GM12878 (cell line): ENCODE results near the gene CSTPP1. TPM values are rescaled to one million over a fixed set of nuclear protein-coding genes. Genes with fewer than 3 reads are reported as not detected.
A peak's percentile ranks its signal among the peaks of the same experiment; 100 is the strongest.

Source experiments
- ATAC-seq: fragments of 200-7000 bp; cut with Tn5 transposase; 3 replicates; pipeline ENCODE4 v1.9.1; 2020; ENCODE audit warnings: mild to moderate bottlenecking, moderate library complexity
- BruUV-seq: library from RNA; stranded (reverse); fragments of 400-500 nt; replicated peaks from 2 replicates; lab custom pipeline; 2021; lab: Mats Ljungman, UMichigan
- CTCF ChIA-PET: fragments of 300-600 bp; sonication (Branson Sonifier 250); formaldehyde crosslinking; extraction: SDS; loops from one replicate; lab custom pipeline; 2021; ENCODE audit warnings: inconsistent platforms; lab: Yijun Ruan, JAX
- POLR2A ChIA-PET: fragments of 350-600 bp; formaldehyde crosslinking; extraction: SDS; loops from one replicate; lab custom pipeline; 2021; ENCODE audit warnings: inconsistent platforms; lab: Charles Lee
- RAD21 ChIA-PET: fragments of 300-600 bp; sonication (Branson Sonifier 250); formaldehyde crosslinking; loops from one replicate; lab custom pipeline; 2023; ENCODE audit warnings: antibody characterized with exemption; ENCODE audit not compliant: unreplicated experiment; lab: Charles Lee
- SMC1A ChIA-PET: fragments of 300-600 bp; sonication (Branson Sonifier 250); formaldehyde crosslinking; loops from one replicate; lab custom pipeline; 2023; ENCODE audit not compliant: unreplicated experiment, uncharacterized antibody; lab: Charles Lee
- DNase-seq: peaks from one replicate; pipeline ENCODE4 v3.0.0-alpha.2; 2011; ENCODE audit warnings: low read depth, low spot score
- FAIRE-seq: peaks from 3 replicates; lab custom pipeline; 2011; peaks lifted over from hg19 to GRCh38; lab: Jason Lieb, UNC
- H2AFZ ChIP-seq: 2 replicates; pipeline ENCODE4 v1.6.0; 2011; ENCODE audit warnings: low read depth, low read length, control low read depth; ENCODE audit not compliant: control insufficient read depth
- H3K27ac ChIP-seq: 2 replicates; pipeline ENCODE4 v1.5.1; 2011; ENCODE audit warnings: control low read depth; ENCODE audit not compliant: control insufficient read depth, insufficient read depth
- H3K27me3 ChIP-seq, 2 experiments: replicated peaks in 1 of 2; 2 replicates each; pipeline versions ENCODE4 v1.6.0 to v1.6.1; 2011; ENCODE audit warnings: low read length in 1 of 2; ENCODE audit not compliant: control insufficient read depth in 2 of 2, insufficient read depth in 2 of 2
- H3K36me3 ChIP-seq, 2 experiments: 2 replicates each; pipeline ENCODE4 v1.5.1; 2011; ENCODE audit warnings: low read length in 1 of 2; ENCODE audit not compliant: control insufficient read depth in 2 of 2, insufficient read depth in 2 of 2
- H3K4me1 ChIP-seq: 2 replicates; pipeline ENCODE4 v1.6.1; 2011; ENCODE audit warnings: mild to moderate bottlenecking, low read length, moderate library complexity, mixed read lengths; ENCODE audit not compliant: control insufficient read depth, insufficient read depth
- H3K4me2 ChIP-seq: 2 replicates; pipeline ENCODE4 v1.6.0; 2011; ENCODE audit warnings: control low read depth; ENCODE audit not compliant: control insufficient read depth, insufficient read depth
- H3K4me3 ChIP-seq: fragments of 200-600 bp; sonication (generic); 2 replicates; pipeline ENCODE4 v1.5.1; 2016
- H3K79me2 ChIP-seq: 2 replicates; pipeline ENCODE4 v1.6.0; 2011; ENCODE audit warnings: low read length; ENCODE audit not compliant: control insufficient read depth, insufficient read depth
- H3K9ac ChIP-seq: 2 replicates; pipeline ENCODE4 v1.8.0; 2011; ENCODE audit warnings: low read length, control low read depth, mixed read lengths; ENCODE audit not compliant: control insufficient read depth, insufficient read depth
- H3K9me3 ChIP-seq: replicated peaks from 3 replicates; pipeline ENCODE4 v1.5.1; 2011; ENCODE audit warnings: mild to moderate bottlenecking, low read length; ENCODE audit not compliant: control insufficient read depth, insufficient read depth
- H4K20me1 ChIP-seq: 2 replicates; pipeline ENCODE4 v1.6.0; 2011; ENCODE audit not compliant: control insufficient read depth, insufficient read depth
- BCL3 ChIP-seq: IDR thresholded peaks from 2 replicates; pipeline ENCODE4 v1.6.1; 2011; ENCODE audit warnings: borderline replicate concordance, low read depth, mild to moderate bottlenecking, moderate library complexity, low read length; ENCODE audit not compliant: insufficient read depth, poor library complexity, severe bottlenecking
- FOXK2 ChIP-seq: fragments of 450-650 bp; IDR thresholded peaks from 2 replicates; pipeline ENCODE4 v1.6.1; 2017; ENCODE audit warnings: mild to moderate bottlenecking, moderate library complexity
- MEF2A ChIP-seq: IDR thresholded peaks from 2 replicates; pipeline ENCODE4 v1.6.1; 2011; ENCODE audit warnings: low read depth, mild to moderate bottlenecking, low read length, moderate library complexity; ENCODE audit not compliant: insufficient read depth
- POLR2AphosphoS2 ChIP-seq: IDR thresholded peaks from 2 replicates; pipeline ENCODE4 v1.6.1; 2011; ENCODE audit warnings: low read depth, mild to moderate bottlenecking, low read length, improper control_type of control experiment, moderate library complexity
- PRDM15 ChIP-seq: fragments of 450-650 bp; formaldehyde crosslinking; IDR thresholded peaks from 2 replicates; pipeline ENCODE4 v1.4.0; 2020; ENCODE audit warnings: mild to moderate bottlenecking, moderate library complexity
- SMARCA5 ChIP-seq: fragments of 450-650 bp; IDR thresholded peaks from 2 replicates; pipeline ENCODE4 v1.6.1; 2017; ENCODE audit warnings: mild to moderate bottlenecking
- TCF7 ChIP-seq: IDR thresholded peaks from 2 replicates; pipeline ENCODE4 v1.6.1; 2014; ENCODE audit warnings: antibody characterized with exemption, borderline replicate concordance
- YY1 ChIP-seq: IDR thresholded peaks from 2 replicates; pipeline ENCODE4 v1.6.1; 2011; ENCODE audit warnings: low read depth, mild to moderate bottlenecking, low read length
- WGBS: methylation state at CpG from one replicate; pipeline ENCODE4 v1.1.6; 2016; ENCODE audit warnings: low lambda C conversion rate; ENCODE audit not compliant: insufficient replicate concordance, insufficient coverage; ENCODE audit errors: missing lambda C conversion rate; 5-methylcytosine and 5-hydroxymethylcytosine counted together
- in situ Hi-C: fragments of 300-500 bp; cut with MboI; formaldehyde crosslinking; loops from 9 replicates; pipeline ENCODE4 v1.14.3; 2018; ENCODE audit warnings: mixed read lengths
- intact Hi-C: fragments of 100-400 bp; cut with micrococcal nuclease; formaldehyde crosslinking; loops from one replicate; pipeline ENCODE4 v1.14.2; 2022; ENCODE audit not compliant: unreplicated experiment
- polyA plus RNA-seq, 11 experiments: library from polyadenylated mRNA; depleted of rRNA in 4 of 11; unstranded in 6 of 11; stranded (reverse) in 5 of 11; fragments of >200 nt; fragmentation: Nextera tagmentation in 4 of 11; fragmentation: Illumina TruSeq in 1 of 11; extraction: Ambion mirVana in 4 of 11; extraction: Trizol in 1 of 11; gene quantifications; 1 replicate in 1 of 11; 2 replicates in 10 of 11; pipeline versions ENCODE4 v1.2.1 to v1.2.3, GENCODE V29; 2011 to 2016; ENCODE audit warnings: inconsistent platforms in 2 of 11, missing spikeins in 2 of 11, low read depth in 1 of 11
- total RNA-seq, 4 experiments: library from RNA; depleted of rRNA in 3 of 4; stranded (reverse); fragments of >200 nt in 3 of 4; fragmentation: Illumina TruSeq in 1 of 4; extraction: Trizol in 1 of 4; gene quantifications; 2 replicates each; pipeline versions ENCODE4 v1.2.1 to v1.2.3, GENCODE V29; 2013 to 2021
- TF ChIP-seq, protein P1 (sequence below), 3 experiments: IDR thresholded peaks in 2 of 3; conservative IDR thresholded peaks in 1 of 3; 2 replicates each; pipeline ENCODE4 v1.5.1; 2011; ENCODE audit warnings: low read depth in 3 of 3, low read length in 3 of 3, mild to moderate bottlenecking in 3 of 3, control low read depth in 2 of 3, moderate library complexity in 2 of 3, inconsistent platforms in 1 of 3, mixed read lengths in 1 of 3; ENCODE audit not compliant: control insufficient read depth in 2 of 3, insufficient read depth in 1 of 3; ENCODE audit errors: extremely low read depth in 1 of 3
- TF ChIP-seq, protein P2 (sequence below): fragments of 450-650 bp; IDR thresholded peaks from 2 replicates; pipeline ENCODE4 v1.6.1; 2017; ENCODE audit warnings: mild to moderate bottlenecking, moderate library complexity

The CSTPP1 gene
- total and polyA plus RNA-seq, 10 of the 15 experiments (the other 5 are each of a cell fraction or from before 2014, with no cell fraction given) = 7.1 to 23.4 (median 17.5) TPM

DNA sequence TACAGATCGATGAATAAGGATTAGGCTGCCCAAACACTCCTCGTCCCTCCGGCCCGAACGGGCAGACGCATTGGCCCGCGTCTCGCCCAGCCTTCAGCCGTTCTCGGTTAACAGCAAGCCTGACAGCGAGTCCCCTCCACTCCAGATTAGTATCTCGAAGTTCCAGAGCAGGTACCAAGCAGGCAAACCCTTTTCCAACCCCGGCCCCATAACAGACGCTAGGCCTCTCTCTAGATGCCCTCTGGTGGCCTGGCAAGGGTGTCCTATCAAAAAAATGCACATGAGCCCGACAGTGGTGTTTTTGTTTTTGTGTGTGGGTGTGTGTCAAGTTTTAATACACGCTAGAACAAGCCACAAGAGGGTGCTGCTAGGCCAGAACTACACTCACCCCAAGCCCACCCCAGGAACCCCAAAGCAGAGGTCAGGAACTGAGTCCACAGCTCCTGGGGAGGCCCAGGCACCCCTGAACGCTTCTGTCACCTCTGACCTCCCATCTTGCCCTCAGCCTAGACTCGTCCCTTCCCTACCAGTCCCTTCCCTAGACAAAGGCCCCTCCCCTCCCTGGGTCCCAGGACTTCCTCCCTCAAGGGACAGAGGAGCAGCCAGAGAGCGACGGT, 240.8 kb downstream of the CSTPP1 start:
- no TSS peak for BruUV-seq
- SMC1A ChIA-PET = interaction anchor here (0.6 to 5.1 kb wide), 9 partner anchors 38 to 276 kb away, joined by 3 to 35 read pairs (median 3); partner anchors contain the start of genes ACP2 and DDB2
- in situ Hi-C loops (loop anchor here (5.0 kb wide), 1 partner anchor 245 kb away; no protein-coding TSS in a partner anchor), intact Hi-C loops (loop anchor here (1.0 to 10.0 kb wide), 9 partner anchors 37 to 667 kb away; partner anchors contain the start of genes ACP2, DDB2, NUP160 and PSMC3)
- 2% methylated on average over 21 of the region's 21 CpGs for WGBS
- no peaks in the 10 kb centered on the region for H3K27me3 ChIP-seq
- peak overlapping the region; percentile 72 for H3K4me3 ChIP-seq
- ATAC-seq = peak; percentile 77
- POLR2A ChIA-PET = interaction anchor here (0.7 to 1.7 kb wide), 6 partner anchors 10 to 104 kb away, joined by 3 to 6 read pairs (median 3); partner anchors contain the start of gene DDB2
- RAD21 ChIA-PET = interaction anchor here (0.8 to 3.7 kb wide), 6 partner anchors 36 to 675 kb away, joined by 3 to 29 read pairs (median 3); partner anchors contain the start of gene DDB2
- peaks cover 32% of the 10 kb centered on the region for H3K79me2 ChIP-seq
- CTCF ChIA-PET = interaction anchor here (0.7 to 6.6 kb wide), 23 partner anchors 10 to 677 kb away, joined by 3 to 88 read pairs (median 5); partner anchors contain the start of genes ACP2, DDB2, MADD and NR1H3
- H4K20me1 ChIP-seq = no peaks in the 10 kb centered on the region
- H3K9me3 ChIP-seq = no peaks in the 10 kb centered on the region
- FAIRE-seq = peak; percentile 97
- peak overlapping the region; percentile 79 for H3K9ac ChIP-seq
- H3K4me1 ChIP-seq = peaks cover 14% of the 10 kb centered on the region
- H3K27ac ChIP-seq = peak overlapping the region; percentile 69
- peaks cover 6% of the 10 kb centered on the region in 2 experiments; a peak in 3 of 4 replicates for H3K36me3 ChIP-seq
- DNase-seq = peak; percentile 71
- peak overlapping the region; percentile 93 for H3K4me2 ChIP-seq
- peak overlapping the region; percentile 94 for H2AFZ ChIP-seq
- TF ChIP-seq PRDM15 (CRISPR knock-in tag) (no peak), POLR2AphosphoS2 (no peak), TCF7 (no peak), YY1 (no peak), MEF2A (no peak), SMARCA5 (peak; percentile 92), FOXK2 (peak; percentile 77), BCL3 (no peak)
- TF ChIP-seq, protein P1, sequence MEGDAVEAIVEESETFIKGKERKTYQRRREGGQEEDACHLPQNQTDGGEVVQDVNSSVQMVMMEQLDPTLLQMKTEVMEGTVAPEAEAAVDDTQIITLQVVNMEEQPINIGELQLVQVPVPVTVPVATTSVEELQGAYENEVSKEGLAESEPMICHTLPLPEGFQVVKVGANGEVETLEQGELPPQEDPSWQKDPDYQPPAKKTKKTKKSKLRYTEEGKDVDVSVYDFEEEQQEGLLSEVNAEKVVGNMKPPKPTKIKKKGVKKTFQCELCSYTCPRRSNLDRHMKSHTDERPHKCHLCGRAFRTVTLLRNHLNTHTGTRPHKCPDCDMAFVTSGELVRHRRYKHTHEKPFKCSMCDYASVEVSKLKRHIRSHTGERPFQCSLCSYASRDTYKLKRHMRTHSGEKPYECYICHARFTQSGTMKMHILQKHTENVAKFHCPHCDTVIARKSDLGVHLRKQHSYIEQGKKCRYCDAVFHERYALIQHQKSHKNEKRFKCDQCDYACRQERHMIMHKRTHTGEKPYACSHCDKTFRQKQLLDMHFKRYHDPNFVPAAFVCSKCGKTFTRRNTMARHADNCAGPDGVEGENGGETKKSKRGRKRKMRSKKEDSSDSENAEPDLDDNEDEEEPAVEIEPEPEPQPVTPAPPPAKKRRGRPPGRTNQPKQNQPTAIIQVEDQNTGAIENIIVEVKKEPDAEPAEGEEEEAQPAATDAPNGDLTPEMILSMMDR (IDR thresholded peaks at IDR 0.05 in 2 of 3, conservative IDR thresholded peaks at IDR 0.05 in 1 of 3; ENCODE audit: control insufficient read depth in 2 of 3, extremely low read depth in 1 of 3, insufficient read depth in 1 of 3, low read depth in 3 of 3, low read length in 3 of 3) = peak; percentile 59 to 77 (median 76)
- TF ChIP-seq, protein P2, sequence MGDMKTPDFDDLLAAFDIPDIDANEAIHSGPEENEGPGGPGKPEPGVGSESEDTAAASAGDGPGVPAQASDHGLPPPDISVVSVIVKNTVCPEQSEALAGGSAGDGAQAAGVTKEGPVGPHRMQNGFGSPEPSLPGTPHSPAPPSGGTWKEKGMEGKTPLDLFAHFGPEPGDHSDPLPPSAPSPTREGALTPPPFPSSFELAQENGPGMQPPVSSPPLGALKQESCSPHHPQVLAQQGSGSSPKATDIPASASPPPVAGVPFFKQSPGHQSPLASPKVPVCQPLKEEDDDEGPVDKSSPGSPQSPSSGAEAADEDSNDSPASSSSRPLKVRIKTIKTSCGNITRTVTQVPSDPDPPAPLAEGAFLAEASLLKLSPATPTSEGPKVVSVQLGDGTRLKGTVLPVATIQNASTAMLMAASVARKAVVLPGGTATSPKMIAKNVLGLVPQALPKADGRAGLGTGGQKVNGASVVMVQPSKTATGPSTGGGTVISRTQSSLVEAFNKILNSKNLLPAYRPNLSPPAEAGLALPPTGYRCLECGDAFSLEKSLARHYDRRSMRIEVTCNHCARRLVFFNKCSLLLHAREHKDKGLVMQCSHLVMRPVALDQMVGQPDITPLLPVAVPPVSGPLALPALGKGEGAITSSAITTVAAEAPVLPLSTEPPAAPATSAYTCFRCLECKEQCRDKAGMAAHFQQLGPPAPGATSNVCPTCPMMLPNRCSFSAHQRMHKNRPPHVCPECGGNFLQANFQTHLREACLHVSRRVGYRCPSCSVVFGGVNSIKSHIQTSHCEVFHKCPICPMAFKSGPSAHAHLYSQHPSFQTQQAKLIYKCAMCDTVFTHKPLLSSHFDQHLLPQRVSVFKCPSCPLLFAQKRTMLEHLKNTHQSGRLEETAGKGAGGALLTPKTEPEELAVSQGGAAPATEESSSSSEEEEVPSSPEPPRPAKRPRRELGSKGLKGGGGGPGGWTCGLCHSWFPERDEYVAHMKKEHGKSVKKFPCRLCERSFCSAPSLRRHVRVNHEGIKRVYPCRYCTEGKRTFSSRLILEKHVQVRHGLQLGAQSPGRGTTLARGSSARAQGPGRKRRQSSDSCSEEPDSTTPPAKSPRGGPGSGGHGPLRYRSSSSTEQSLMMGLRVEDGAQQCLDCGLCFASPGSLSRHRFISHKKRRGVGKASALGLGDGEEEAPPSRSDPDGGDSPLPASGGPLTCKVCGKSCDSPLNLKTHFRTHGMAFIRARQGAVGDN = peak; percentile 26; the same call in 1 of the 2 replicates
